Measurements from ENCODE around the gene POU4F1. TPM values are rescaled to one million over a fixed set of nuclear protein-coding genes. Genes with fewer than 3 reads are reported as not detected.

Gene POU4F1
- polyA plus RNA-seq, 3 donors, result not detected

GRCh38 chr13:78596736-78597601, 6.4 kb downstream of the POU4F1 start:
- H3K9me3 Mint-ChIP-seq, result peaks cover 0 to 45% (median 17%) of the 10 kb centered on the region in 7 donors
- peaks cover 92 to 95% (median 95%) of the 10 kb centered on the region in 3 donors for H3K27me3 Mint-ChIP-seq (ENCODE audit: low read depth in 3 of 3)
- Histone ChIP-seq H3K4me2 (replicated peaks; ENCODE audit: extremely low read depth, low read length, poor library complexity, severe bottlenecking) (peak overlapping the region; percentile 62), H2AFZ (ENCODE audit: insufficient read depth, low read depth, low read length, poor library complexity, severe bottlenecking) (no peak overlapping the region), H3K9ac (ENCODE audit: insufficient read depth, low read length, poor library complexity, severe bottlenecking) (no peak overlapping the region), H3K27me3 (ENCODE audit: control insufficient read depth in 2 of 2, insufficient read depth in 2 of 2, low read length in 2 of 2) (peaks cover 94 to 97% of the 10 kb centered on the region in 2 donors), H3K27ac (ENCODE audit: low read depth in 1 of 2, low read length in 2 of 2) (no peak overlapping the region), H3K36me3 (replicated peaks in 1 of 2; ENCODE audit: control insufficient read depth in 1 of 2, insufficient read depth in 2 of 2, low read length in 2 of 2) (no peaks in the 10 kb centered on the region), H3K9me3 (replicated peaks in 1 of 2; ENCODE audit: control insufficient read depth in 1 of 2, insufficient read depth in 1 of 2, low read length in 2 of 2) (peaks cover 3 to 52% of the 10 kb centered on the region in 2 donors), H3K4me1 (ENCODE audit: control insufficient read depth in 1 of 2, insufficient read depth in 2 of 2, low read length in 2 of 2) (peaks cover 30 to 35% of the 10 kb centered on the region in 2 donors), H3K4me3 (replicated peaks in 1 of 3; ENCODE audit: low read depth in 2 of 3, low read length in 3 of 3) (peak overlapping the region in 1 of 3 experiments; percentile 51), H4K20me1 (ENCODE audit: insufficient read depth, low read length) (no peaks in the 10 kb centered on the region), H3K79me2 (ENCODE audit: insufficient read depth, low read length) (no peaks in the 10 kb centered on the region)
- intact Hi-C loops (cut with micrococcal nuclease), result no loop called here
- DNase-seq, result no peak
- TF ChIP-seq CTCF (IDR thresholded peaks at IDR 0.05), result no peak
- 4% methylated on average over 36 of the region's 50 CpGs for WGBS (ENCODE audit: insufficient coverage)
- no peak overlapping the region for H3K27ac Mint-ChIP-seq
- peak overlapping the region; percentile 27 to 82 for H3K4me3 Mint-ChIP-seq
- H3K4me1 Mint-ChIP-seq, result peaks cover 42% of the 10 kb centered on the region
- H3K36me3 Mint-ChIP-seq, result peaks cover 3 to 9% of the 10 kb centered on the region in 2 donors

- intact Hi-C loops (cut with micrococcal nuclease), result no loop called here
- Histone ChIP-seq H4K20me1 (ENCODE audit: insufficient read depth, low read length) (no peaks in the 10 kb centered on the region), H3K9ac (ENCODE audit: insufficient read depth, low read length, poor library complexity, severe bottlenecking) (no peak overlapping the region), H3K4me1 (ENCODE audit: control insufficient read depth in 1 of 2, insufficient read depth in 2 of 2, low read length in 2 of 2) (peaks cover 27 to 32% of the 10 kb centered on the region in 2 donors), H3K27me3 (ENCODE audit: control insufficient read depth in 2 of 2, insufficient read depth in 2 of 2, low read length in 2 of 2) (peaks cover 93 to 100% of the 10 kb centered on the region in 2 donors), H2AFZ (ENCODE audit: insufficient read depth, low read depth, low read length, poor library complexity, severe bottlenecking) (no peak overlapping the region), H3K79me2 (ENCODE audit: insufficient read depth, low read length) (no peaks in the 10 kb centered on the region), H3K27ac (ENCODE audit: low read depth in 1 of 2, low read length in 2 of 2) (no peak overlapping the region), H3K36me3 (replicated peaks in 1 of 2; ENCODE audit: control insufficient read depth in 1 of 2, insufficient read depth in 2 of 2, low read length in 2 of 2) (no peaks in the 10 kb centered on the region), H3K9me3 (replicated peaks in 1 of 2; ENCODE audit: control insufficient read depth in 1 of 2, insufficient read depth in 1 of 2, low read length in 2 of 2) (peaks cover 3 to 50% of the 10 kb centered on the region in 2 donors), H3K4me2 (replicated peaks; ENCODE audit: extremely low read depth, low read length, poor library complexity, severe bottlenecking) (peak overlapping the region; percentile 62), H3K4me3 (replicated peaks in 1 of 3; ENCODE audit: low read depth in 2 of 3, low read length in 3 of 3) (peak overlapping the region in 1 of 3 experiments; percentile 51)
- peaks cover 94 to 97% (median 96%) of the 10 kb centered on the region in 3 donors for H3K27me3 Mint-ChIP-seq (ENCODE audit: low read depth in 3 of 3)
- peaks cover 3 to 7% of the 10 kb centered on the region in 2 donors for H3K36me3 Mint-ChIP-seq
- WGBS (ENCODE audit: insufficient coverage), result 2% methylated on average over 20 of the region's 22 CpGs
- H3K4me3 Mint-ChIP-seq, result peak overlapping the region; percentile 27 to 82
- peaks cover 0 to 42% (median 15%) of the 10 kb centered on the region in 7 donors for H3K9me3 Mint-ChIP-seq
- H3K27ac Mint-ChIP-seq, result no peak overlapping the region
- TF ChIP-seq CTCF (IDR thresholded peaks at IDR 0.05), result no peak
- no peak for DNase-seq
- peaks cover 39% of the 10 kb centered on the region for H3K4me1 Mint-ChIP-seq
Observed at GRCh38 chr13:78596399-78596735, 7.0 kb downstream of the POU4F1 start.

All from CD14-positive monocyte (primary cell).